Esophagus squamous epithelium (tissue), 4 donors: ENCODE data around the gene CCDC50.

Experiments
- POLR2A ChIP-seq, 4 donors: fragments of 450-650 bp; IDR thresholded peaks; one replicate each; pipeline ENCODE4 v1.6.1; 2017; ENCODE audit warnings: antibody characterized with exemption in 4 of 4, mild to moderate bottlenecking in 4 of 4, moderate library complexity in 3 of 4
- TF ChIP-seq, protein P1 (sequence below), 6 experiments: fragments of 450-650 bp in 4 of 6; fragments of 200-600 bp in 2 of 6; sonication (generic) in 2 of 6; IDR thresholded peaks; one replicate each; pipeline ENCODE4 v1.5.1; 2016 to 2019; ENCODE audit warnings: antibody characterized with exemption in 6 of 6, mild to moderate bottlenecking in 4 of 6, moderate library complexity in 4 of 6

- TF ChIP-seq, protein P1, sequence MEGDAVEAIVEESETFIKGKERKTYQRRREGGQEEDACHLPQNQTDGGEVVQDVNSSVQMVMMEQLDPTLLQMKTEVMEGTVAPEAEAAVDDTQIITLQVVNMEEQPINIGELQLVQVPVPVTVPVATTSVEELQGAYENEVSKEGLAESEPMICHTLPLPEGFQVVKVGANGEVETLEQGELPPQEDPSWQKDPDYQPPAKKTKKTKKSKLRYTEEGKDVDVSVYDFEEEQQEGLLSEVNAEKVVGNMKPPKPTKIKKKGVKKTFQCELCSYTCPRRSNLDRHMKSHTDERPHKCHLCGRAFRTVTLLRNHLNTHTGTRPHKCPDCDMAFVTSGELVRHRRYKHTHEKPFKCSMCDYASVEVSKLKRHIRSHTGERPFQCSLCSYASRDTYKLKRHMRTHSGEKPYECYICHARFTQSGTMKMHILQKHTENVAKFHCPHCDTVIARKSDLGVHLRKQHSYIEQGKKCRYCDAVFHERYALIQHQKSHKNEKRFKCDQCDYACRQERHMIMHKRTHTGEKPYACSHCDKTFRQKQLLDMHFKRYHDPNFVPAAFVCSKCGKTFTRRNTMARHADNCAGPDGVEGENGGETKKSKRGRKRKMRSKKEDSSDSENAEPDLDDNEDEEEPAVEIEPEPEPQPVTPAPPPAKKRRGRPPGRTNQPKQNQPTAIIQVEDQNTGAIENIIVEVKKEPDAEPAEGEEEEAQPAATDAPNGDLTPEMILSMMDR (IDR thresholded peaks at IDR 0.05), result no peak
- TF ChIP-seq POLR2A (IDR thresholded peaks at IDR 0.05), result no peak
These were observed 112.5 kb downstream of the CCDC50 start for GRCh38 chr3:191441687-191442086.
